Suprapubic skin (tissue), 4 donors: ENCODE measurements around the gene ODAD3.

Experiments used
- CTCF ChIP-seq, 2 donors: fragments of 200-600 bp in 1 of 2; fragments of 450-650 bp in 1 of 2; sonication (generic) in 1 of 2; IDR thresholded peaks; one replicate each; pipeline ENCODE4 v1.5.1; 2016 to 2019; ENCODE audit warnings: antibody characterized with exemption in 2 of 2, mild to moderate bottlenecking in 1 of 2, moderate library complexity in 1 of 2
- EP300 ChIP-seq: sonication (generic); formaldehyde crosslinking; IDR thresholded peaks from one replicate; pipeline ENCODE4 v1.6.1; 2017; ENCODE audit warnings: antibody characterized with exemption
- POLR2A ChIP-seq, 2 donors: fragments of 450-650 bp; IDR thresholded peaks; one replicate each; pipeline ENCODE4 v1.6.1; 2017; ENCODE audit warnings: antibody characterized with exemption in 2 of 2, mild to moderate bottlenecking in 2 of 2, moderate library complexity in 2 of 2
- POLR2AphosphoS5 ChIP-seq, 3 donors: sonication (generic); formaldehyde crosslinking; IDR thresholded peaks; one replicate each; pipeline ENCODE4 v1.6.1; 2017; ENCODE audit warnings: antibody characterized with exemption in 3 of 3

- TF ChIP-seq CTCF (IDR thresholded peaks at IDR 0.05) (no peak), POLR2A (IDR thresholded peaks at IDR 0.05) (no peak), POLR2AphosphoS5 (IDR thresholded peaks at IDR 0.05) (no peak), EP300 (no peak)
Observed at GRCh38 chr19:11457831-11458230, 22.9 kb upstream of the ODAD3 start.
